ENCODE data around the gene PRKCH. TPM values are rescaled to one million over a fixed set of nuclear protein-coding genes. Genes with fewer than 3 reads are reported as not detected.

The PRKCH gene
- total and polyA plus RNA-seq, 9 of the 15 experiments (the other 6 are each of a cell fraction or from before 2014, with no cell fraction given), result 0.61 to 4.4 (median 4.0) TPM

DNA sequence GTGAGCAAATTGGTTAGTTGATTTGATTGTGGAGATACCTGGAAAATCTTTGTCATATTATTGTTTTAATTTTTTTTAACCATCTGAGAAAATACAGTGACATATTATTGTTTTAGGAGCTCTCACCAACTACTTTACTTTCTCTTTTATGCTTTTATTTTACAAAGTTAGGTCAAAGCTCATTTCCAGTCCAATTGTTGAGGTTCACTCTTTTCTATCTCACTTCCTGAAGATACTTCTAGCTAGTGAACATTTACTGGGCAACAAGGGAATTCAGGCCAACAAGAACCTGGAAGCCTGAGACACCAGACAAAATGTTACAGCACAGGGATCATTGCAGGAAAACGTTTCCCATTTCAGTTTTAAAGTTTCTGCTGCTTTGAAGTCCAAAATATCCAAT lies 44.1 kb upstream of the PRKCH start:
- Histone ChIP-seq H3K9ac (ENCODE audit: insufficient read depth in 1 of 2, low read depth in 2 of 2, low read length in 2 of 2) (no peak overlapping the region), H3K4me1 (replicated peaks in 1 of 2; ENCODE audit: control insufficient read depth in 2 of 2, insufficient read depth in 2 of 2, low read length in 2 of 2) (no peaks in the 10 kb centered on the region), H2AFZ (ENCODE audit: low read depth, low read length) (no peak overlapping the region), H3K9me1 (ENCODE audit: control insufficient read depth, insufficient read depth, low read length) (no peaks in the 10 kb centered on the region), H3K27ac (ENCODE audit: extremely low read depth, low read depth, low read length) (no peak overlapping the region), H3K79me2 (ENCODE audit: control insufficient read depth, insufficient read depth, low read length) (no peaks in the 10 kb centered on the region), H3K9me3 (replicated peaks; ENCODE audit: control insufficient read depth, insufficient read depth, low read depth, low read length) (no peaks in the 10 kb centered on the region), H3K27me3 (ENCODE audit: control insufficient read depth in 2 of 2, insufficient read depth in 2 of 2, low read length in 2 of 2) (no peaks in the 10 kb centered on the region; a peak in 1 of 5 replicates), H4K20me1 (replicated peaks; ENCODE audit: control insufficient read depth, insufficient read depth, low read length) (no peaks in the 10 kb centered on the region), H3K4me2 (ENCODE audit: insufficient read depth, low read length) (no peak overlapping the region), H3K4me3 (no peak overlapping the region), H3K36me3 (ENCODE audit: control insufficient read depth, insufficient read depth, low read length) (no peaks in the 10 kb centered on the region)
- in situ Hi-C loops (cut with MboI), result loop anchor here (25.0 kb wide), 1 partner anchor 835 kb away; no protein-coding TSS in a partner anchor
- WGBS (ENCODE audit: insufficient coverage, low coverage, missing lambda C conversion rate), result 0% methylated on average over 1 of the region's 1 CpG
- ChIA-PET CTCF (ENCODE audit: low intra/inter-chr PET ratio) (no interaction called here), POLR2A (no interaction called here)
- TF ChIP-seq TAF15 (IDR thresholded peaks at IDR 0.05; ENCODE audit: low read depth, low read length) (no peak), TBP (optimal IDR thresholded peaks at IDR 0.05; ENCODE audit: low read depth, low read length) (no peak), MAFK (IDR thresholded peaks at IDR 0.05; ENCODE audit: low read length) (no peak)
- TF ChIP-seq, protein P1, sequence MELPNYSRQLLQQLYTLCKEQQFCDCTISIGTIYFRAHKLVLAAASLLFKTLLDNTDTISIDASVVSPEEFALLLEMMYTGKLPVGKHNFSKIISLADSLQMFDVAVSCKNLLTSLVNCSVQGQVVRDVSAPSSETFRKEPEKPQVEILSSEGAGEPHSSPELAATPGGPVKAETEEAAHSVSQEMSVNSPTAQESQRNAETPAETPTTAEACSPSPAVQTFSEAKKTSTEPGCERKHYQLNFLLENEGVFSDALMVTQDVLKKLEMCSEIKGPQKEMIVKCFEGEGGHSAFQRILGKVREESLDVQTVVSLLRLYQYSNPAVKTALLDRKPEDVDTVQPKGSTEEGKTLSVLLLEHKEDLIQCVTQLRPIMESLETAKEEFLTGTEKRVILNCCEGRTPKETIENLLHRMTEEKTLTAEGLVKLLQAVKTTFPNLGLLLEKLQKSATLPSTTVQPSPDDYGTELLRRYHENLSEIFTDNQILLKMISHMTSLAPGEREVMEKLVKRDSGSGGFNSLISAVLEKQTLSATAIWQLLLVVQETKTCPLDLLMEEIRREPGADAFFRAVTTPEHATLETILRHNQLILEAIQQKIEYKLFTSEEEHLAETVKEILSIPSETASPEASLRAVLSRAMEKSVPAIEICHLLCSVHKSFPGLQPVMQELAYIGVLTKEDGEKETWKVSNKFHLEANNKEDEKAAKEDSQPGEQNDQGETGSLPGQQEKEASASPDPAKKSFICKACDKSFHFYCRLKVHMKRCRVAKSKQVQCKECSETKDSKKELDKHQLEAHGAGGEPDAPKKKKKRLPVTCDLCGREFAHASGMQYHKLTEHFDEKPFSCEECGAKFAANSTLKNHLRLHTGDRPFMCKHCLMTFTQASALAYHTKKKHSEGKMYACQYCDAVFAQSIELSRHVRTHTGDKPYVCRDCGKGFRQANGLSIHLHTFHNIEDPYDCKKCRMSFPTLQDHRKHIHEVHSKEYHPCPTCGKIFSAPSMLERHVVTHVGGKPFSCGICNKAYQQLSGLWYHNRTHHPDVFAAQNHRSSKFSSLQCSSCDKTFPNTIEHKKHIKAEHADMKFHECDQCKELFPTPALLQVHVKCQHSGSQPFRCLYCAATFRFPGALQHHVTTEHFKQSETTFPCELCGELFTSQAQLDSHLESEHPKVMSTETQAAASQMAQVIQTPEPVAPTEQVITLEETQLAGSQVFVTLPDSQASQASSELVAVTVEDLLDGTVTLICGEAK (IDR thresholded peaks at IDR 0.05), result no peak
- TF ChIP-seq, protein P1 (CRISPR knock-in tag; IDR thresholded peaks at IDR 0.05), result no peak
- FAIRE-seq (no peak), ATAC-seq (no peak), DNase-seq (ENCODE audit: extremely low read depth in 1 of 4, low spot score in 3 of 4) (no peak)
- intact Hi-C loops (cut with micrococcal nuclease), result no loop called here
- no TSS peak for BruUV-seq (replicated peaks)
